Trophoblast cell (in vitro differentiated cells and primary cell): ENCODE data around the gene NENF.

Experiments
- DNase-seq, 2 donors: peaks; one replicate each; pipeline ENCODE4 v3.0.0-alpha.2; 2016
- H2AFZ ChIP-seq: 2 replicates; pipeline ENCODE4 v1.6.1; 2013; ENCODE audit warnings: low read length, moderate library complexity, mild to moderate bottlenecking; ENCODE audit not compliant: insufficient read depth, poor library complexity
- H2AK5ac ChIP-seq: 2 replicates; pipeline ENCODE4 v1.6.1; 2013; ENCODE audit warnings: mild to moderate bottlenecking, low read length
- H2BK120ac ChIP-seq: 2 replicates; pipeline ENCODE4 v1.6.1; 2013; ENCODE audit warnings: low read length, mild to moderate bottlenecking, moderate library complexity; ENCODE audit not compliant: insufficient read depth, poor library complexity
- H2BK12ac ChIP-seq: 2 replicates; pipeline ENCODE4 v1.6.1; 2013; ENCODE audit warnings: mild to moderate bottlenecking, low read length, moderate library complexity
- H2BK5ac ChIP-seq: 2 replicates; pipeline ENCODE4 v1.6.1; 2013; ENCODE audit warnings: low read length, low read depth, moderate library complexity, mild to moderate bottlenecking; ENCODE audit not compliant: poor library complexity
- H3K14ac ChIP-seq: 2 replicates; pipeline ENCODE4 v1.6.1; 2013; ENCODE audit warnings: mild to moderate bottlenecking, low read length
- H3K18ac ChIP-seq: 2 replicates; pipeline ENCODE4 v1.6.1; 2013; ENCODE audit warnings: mild to moderate bottlenecking, low read length
- H3K23ac ChIP-seq: 2 replicates; pipeline ENCODE4 v1.6.1; 2013; ENCODE audit warnings: low read length
- H3K27ac ChIP-seq: 2 replicates; pipeline ENCODE4 v1.5.1; 2013; ENCODE audit warnings: low read depth, mild to moderate bottlenecking, inconsistent platforms, low read length, moderate library complexity
- H3K27me3 ChIP-seq: 2 replicates; pipeline ENCODE4 v1.6.1; 2013; ENCODE audit warnings: inconsistent platforms, mild to moderate bottlenecking, low read length, moderate library complexity; ENCODE audit not compliant: insufficient read depth
- H3K36me3 ChIP-seq, 2 experiments: 1 replicate in 1 of 2; 2 replicates in 1 of 2; pipeline ENCODE4 v1.6.1; 2013; ENCODE audit warnings: low read length in 2 of 2, mild to moderate bottlenecking in 2 of 2, moderate library complexity in 1 of 2; ENCODE audit not compliant: insufficient read depth in 2 of 2, control insufficient read depth in 1 of 2
- H3K4ac ChIP-seq: 2 replicates; pipeline ENCODE4 v1.6.1; 2013; ENCODE audit warnings: low read depth, mild to moderate bottlenecking, low read length, moderate library complexity
- H3K4me1 ChIP-seq, 2 experiments: 1 replicate in 1 of 2; 2 replicates in 1 of 2; pipeline ENCODE4 v1.6.1; 2013; ENCODE audit warnings: low read length in 2 of 2, mild to moderate bottlenecking in 2 of 2, moderate library complexity in 1 of 2; ENCODE audit not compliant: insufficient read depth in 2 of 2, control insufficient read depth in 1 of 2
- H3K4me2 ChIP-seq: 2 replicates; pipeline ENCODE4 v1.6.1; 2013; ENCODE audit warnings: inconsistent platforms, mild to moderate bottlenecking, low read length, moderate library complexity
- H3K4me3 ChIP-seq: 2 replicates; pipeline ENCODE4 v1.5.1; 2013; ENCODE audit warnings: mild to moderate bottlenecking, low read depth, low read length, inconsistent platforms
- H3K79me1 ChIP-seq: one replicate; pipeline ENCODE4 v1.6.1; 2013; ENCODE audit warnings: low read length
- H3K79me2 ChIP-seq: 2 replicates; pipeline ENCODE4 v1.6.1; 2013; ENCODE audit warnings: low read length, mild to moderate bottlenecking; ENCODE audit not compliant: control insufficient read depth, insufficient read depth, poor library complexity
- H3K9ac ChIP-seq: 2 replicates; pipeline ENCODE4 v1.6.1; 2013; ENCODE audit warnings: mild to moderate bottlenecking, low read length
- H3K9me3 ChIP-seq: 2 replicates; pipeline ENCODE4 v1.6.1; 2013; ENCODE audit warnings: low read depth, mild to moderate bottlenecking, control low read depth, inconsistent platforms, low read length; ENCODE audit not compliant: insufficient read depth
- H4K12ac ChIP-seq: 2 replicates; pipeline ENCODE4 v1.6.1; 2013; ENCODE audit warnings: low read depth, mild to moderate bottlenecking, low read length, moderate library complexity
- H4K8ac ChIP-seq: 2 replicates; pipeline ENCODE4 v1.6.1; 2013; ENCODE audit warnings: low read depth, mild to moderate bottlenecking, low read length, moderate library complexity
- H4K91ac ChIP-seq: one replicate; pipeline ENCODE4 v1.6.1; 2013; ENCODE audit warnings: low read depth, mild to moderate bottlenecking, low read length, moderate library complexity
- WGBS: extraction: QIAGEN DNeasy Blood & Tissue Kit; methylation state at CpG from one replicate; pipeline ENCODE4 v1.1.7; 2013; ENCODE audit warnings: missing lambda C conversion rate; ENCODE audit not compliant: insufficient read length, insufficient coverage; ENCODE audit errors: extremely low coverage; 5-methylcytosine and 5-hydroxymethylcytosine counted together

Gene NENF

GRCh38 chr1:212438831-212439237 is 6.1 kb downstream of the NENF start:
- H4K8ac ChIP-seq, result no peak overlapping the region
- no peaks in the 10 kb centered on the region for H3K79me1 ChIP-seq
- no peak overlapping the region for H3K27ac ChIP-seq
- WGBS, result no CpG with 5 or more reads among the region's 2 CpGs
- H3K79me2 ChIP-seq, result no peaks in the 10 kb centered on the region
- H2AFZ ChIP-seq, result no peak overlapping the region
- H3K18ac ChIP-seq, result no peak overlapping the region
- H2BK5ac ChIP-seq, result no peak overlapping the region
- no peaks in the 10 kb centered on the region for H3K9me3 ChIP-seq
- no peak overlapping the region for H4K91ac ChIP-seq
- H3K27me3 ChIP-seq, result no peaks in the 10 kb centered on the region
- no peaks in the 10 kb centered on the region for H3K4me1 ChIP-seq
- H3K9ac ChIP-seq, result no peak overlapping the region
- DNase-seq, result no peak
- no peak overlapping the region for H2AK5ac ChIP-seq
- H3K14ac ChIP-seq, result no peak overlapping the region
- no peak overlapping the region for H2BK120ac ChIP-seq
- no peak overlapping the region for H3K4ac ChIP-seq
- H3K36me3 ChIP-seq, result no peaks in the 10 kb centered on the region
- H3K23ac ChIP-seq, result no peak overlapping the region
- H3K4me3 ChIP-seq, result no peak overlapping the region
- no peak overlapping the region for H2BK12ac ChIP-seq
- no peak overlapping the region for H4K12ac ChIP-seq
- no peak overlapping the region for H3K4me2 ChIP-seq

GRCh38 chr1:212440419-212440818 is 7.7 kb downstream of the NENF start:
- no peak overlapping the region for H2AK5ac ChIP-seq
- no peaks in the 10 kb centered on the region for H3K36me3 ChIP-seq
- H3K79me2 ChIP-seq, result no peaks in the 10 kb centered on the region
- no peak overlapping the region for H2BK12ac ChIP-seq
- no peak overlapping the region for H3K4ac ChIP-seq
- no peak overlapping the region for H3K23ac ChIP-seq
- no peaks in the 10 kb centered on the region for H3K4me1 ChIP-seq
- H3K27me3 ChIP-seq, result no peaks in the 10 kb centered on the region
- H2AFZ ChIP-seq, result no peak overlapping the region
- DNase-seq, result peak in 1 of 2 donors; percentile 51
- no peak overlapping the region for H4K8ac ChIP-seq
- H2BK120ac ChIP-seq, result no peak overlapping the region
- no peak overlapping the region for H2BK5ac ChIP-seq
- H3K4me3 ChIP-seq, result no peak overlapping the region
- no peak overlapping the region for H3K4me2 ChIP-seq
- WGBS, result no CpG with 5 or more reads among the region's 9 CpGs
- no peak overlapping the region for H4K91ac ChIP-seq
- no peaks in the 10 kb centered on the region for H3K9me3 ChIP-seq
- no peak overlapping the region for H3K18ac ChIP-seq
- H3K9ac ChIP-seq, result no peak overlapping the region
- no peak overlapping the region for H3K14ac ChIP-seq
- no peaks in the 10 kb centered on the region for H3K79me1 ChIP-seq
- H4K12ac ChIP-seq, result no peak overlapping the region
- no peak overlapping the region for H3K27ac ChIP-seq

- WGBS, result no CpG with 5 or more reads among the region's 5 CpGs
- Histone ChIP-seq H3K36me3 (no peaks in the 10 kb centered on the region), H2BK5ac (no peak overlapping the region), H3K9ac (no peak overlapping the region), H3K9me3 (no peaks in the 10 kb centered on the region), H3K23ac (no peak overlapping the region), H2AFZ (no peak overlapping the region), H2BK12ac (no peak overlapping the region), H3K79me2 (no peaks in the 10 kb centered on the region), H3K4me1 (no peaks in the 10 kb centered on the region), H3K4ac (no peak overlapping the region), H3K14ac (no peak overlapping the region), H3K4me3 (no peak overlapping the region), H4K8ac (no peak overlapping the region), H3K18ac (no peak overlapping the region), H3K27ac (no peak overlapping the region), H3K27me3 (no peaks in the 10 kb centered on the region), H3K4me2 (no peak overlapping the region), H4K91ac (no peak overlapping the region), H3K79me1 (no peaks in the 10 kb centered on the region), H2BK120ac (no peak overlapping the region), H4K12ac (no peak overlapping the region), H2AK5ac (no peak overlapping the region)
- no peak for DNase-seq
Observed at GRCh38 chr1:212442408-212442807, 9.7 kb downstream of the NENF start.

GRCh38 chr1:212446333-212446732 is 13.6 kb downstream of the NENF start:
- Histone ChIP-seq H2BK5ac (no peak overlapping the region), H3K14ac (no peak overlapping the region), H3K4me3 (no peak overlapping the region), H3K4me2 (no peak overlapping the region), H3K27me3 (no peaks in the 10 kb centered on the region), H3K23ac (no peak overlapping the region), H3K27ac (no peak overlapping the region), H4K91ac (no peak overlapping the region), H4K8ac (no peak overlapping the region), H3K79me2 (no peaks in the 10 kb centered on the region), H2AK5ac (no peak overlapping the region), H3K9me3 (no peaks in the 10 kb centered on the region), H4K12ac (no peak overlapping the region), H3K4me1 (no peaks in the 10 kb centered on the region), H2BK12ac (no peak overlapping the region), H3K18ac (no peak overlapping the region), H3K36me3 (no peaks in the 10 kb centered on the region), H3K4ac (no peak overlapping the region), H2BK120ac (no peak overlapping the region), H2AFZ (no peak overlapping the region), H3K9ac (no peak overlapping the region), H3K79me1 (no peaks in the 10 kb centered on the region)
- DNase-seq, result no peak
- no CpG with 5 or more reads among the region's 8 CpGs for WGBS
